Hepatocyte (in vitro differentiated cells): ENCODE data around the gene COL17A1. TPM values are rescaled to one million over a fixed set of nuclear protein-coding genes. Genes with fewer than 3 reads are reported as not detected.

Source experiments
- DNase-seq: peaks from one replicate; pipeline ENCODE4 v3.0.0-alpha.2; 2016; ENCODE audit warnings: low spot score
- H2AFZ ChIP-seq: fragments of 200-600 bp; sonication (generic); 2 replicates; pipeline ENCODE4 v1.6.0; 2016; ENCODE audit warnings: antibody characterized with exemption, mild to moderate bottlenecking
- H3K27ac ChIP-seq: fragments of 200-600 bp; sonication (generic); 2 replicates; pipeline ENCODE4 v1.5.1; 2016; ENCODE audit warnings: mild to moderate bottlenecking
- H3K27me3 ChIP-seq: fragments of 200-600 bp; sonication (generic); 2 replicates; pipeline ENCODE4 v1.6.1; 2016
- H3K36me3 ChIP-seq: fragments of 200-600 bp; sonication (generic); replicated peaks from 2 replicates; pipeline ENCODE4 v1.5.1; 2016; ENCODE audit warnings: low read depth; ENCODE audit not compliant: insufficient read depth
- H3K4me1 ChIP-seq: fragments of 200-600 bp; sonication (generic); 2 replicates; pipeline ENCODE4 v1.5.1; 2016; ENCODE audit warnings: mild to moderate bottlenecking, moderate library complexity; ENCODE audit not compliant: insufficient read depth
- H3K4me2 ChIP-seq: fragments of 200-600 bp; sonication (generic); 2 replicates; pipeline ENCODE4 v1.6.0; 2016
- H3K4me3 ChIP-seq: fragments of 200-600 bp; sonication (generic); 2 replicates; pipeline ENCODE4 v1.5.1; 2016; ENCODE audit warnings: mild to moderate bottlenecking
- H3K79me2 ChIP-seq: fragments of 200-600 bp; sonication (generic); 2 replicates; pipeline ENCODE4 v1.6.0; 2017; ENCODE audit warnings: mild to moderate bottlenecking
- H3K9me2 ChIP-seq: fragments of 200-600 bp; sonication (generic); replicated peaks from 2 replicates; pipeline ENCODE4 v1.6.0; 2017; ENCODE audit warnings: mild to moderate bottlenecking; ENCODE audit not compliant: insufficient read depth
- H3K9me3 ChIP-seq: fragments of 200-600 bp; sonication (generic); 2 replicates; pipeline ENCODE4 v1.5.1; 2016; ENCODE audit warnings: low read depth, mild to moderate bottlenecking
- H4K20me1 ChIP-seq: fragments of 200-600 bp; sonication (generic); 2 replicates; pipeline ENCODE4 v1.6.0; 2016; ENCODE audit warnings: mild to moderate bottlenecking; ENCODE audit not compliant: insufficient read depth, poor library complexity, severe bottlenecking
- CTCF ChIP-seq: fragments of 200-600 bp; sonication (generic); IDR thresholded peaks from 2 replicates; pipeline ENCODE4 v1.5.1; 2016; ENCODE audit warnings: antibody characterized with exemption, mild to moderate bottlenecking; ENCODE audit not compliant: poor library complexity
- EZH2 ChIP-seq: fragments of 200-600 bp; sonication (generic); IDR thresholded peaks from 2 replicates; pipeline ENCODE4 v1.6.1; 2016; ENCODE audit warnings: antibody characterized with exemption, mild to moderate bottlenecking, borderline replicate concordance
- EZH2phosphoT487 ChIP-seq: fragments of 200-600 bp; sonication (generic); IDR thresholded peaks from one replicate; pipeline ENCODE4 v1.6.1; 2018; ENCODE audit warnings: antibody characterized with exemption, mild to moderate bottlenecking, low read depth, moderate library complexity; ENCODE audit not compliant: unreplicated experiment, severe bottlenecking
- WGBS: methylation state at CpG from one replicate; pipeline ENCODE4 v1.1.6; 2016; ENCODE audit warnings: low lambda C conversion rate; ENCODE audit errors: missing lambda C conversion rate; 5-methylcytosine and 5-hydroxymethylcytosine counted together
- polyA plus RNA-seq: library from polyadenylated mRNA; unstranded; fragments of >200 nt; fragmentation: Nextera tagmentation; extraction: Ambion mirVana; gene quantifications from 2 replicates; pipeline ENCODE4 v1.2.1, GENCODE V29; 2016
- total RNA-seq: library from RNA; depleted of rRNA; stranded (reverse); fragments of >200 nt; gene quantifications from 2 replicates; pipeline ENCODE4 v1.2.3, GENCODE V29; 2014

Gene COL17A1
- total and polyA plus RNA-seq, 2 experiments from 2014 or later = 3.3 to 7.5 TPM

GRCh38 chr10:104099269-104099668 is 13.6 kb upstream of the COL17A1 start:
- no peak overlapping the region for H2AFZ ChIP-seq
- H3K9me3 ChIP-seq = no peaks in the 10 kb centered on the region
- H3K4me2 ChIP-seq = no peak overlapping the region
- H4K20me1 ChIP-seq = no peaks in the 10 kb centered on the region
- no peak for DNase-seq
- no peak overlapping the region for H3K4me3 ChIP-seq
- H3K36me3 ChIP-seq = no peaks in the 10 kb centered on the region
- 83% methylated on average over 3 of the region's 3 CpGs for WGBS
- no peaks in the 10 kb centered on the region for H3K4me1 ChIP-seq
- no peaks in the 10 kb centered on the region for H3K9me2 ChIP-seq
- H3K79me2 ChIP-seq = no peaks in the 10 kb centered on the region
- TF ChIP-seq EZH2phosphoT487 (no peak), EZH2 (no peak), CTCF (no peak)
- no peak overlapping the region for H3K27ac ChIP-seq
- no peaks in the 10 kb centered on the region for H3K27me3 ChIP-seq

- Histone ChIP-seq H3K9me2 (no peaks in the 10 kb centered on the region), H3K79me2 (no peaks in the 10 kb centered on the region), H3K4me1 (no peaks in the 10 kb centered on the region), H3K4me2 (no peak overlapping the region), H3K36me3 (no peaks in the 10 kb centered on the region), H3K9me3 (no peaks in the 10 kb centered on the region), H4K20me1 (no peaks in the 10 kb centered on the region), H3K27me3 (no peaks in the 10 kb centered on the region), H2AFZ (no peak overlapping the region), H3K27ac (no peak overlapping the region), H3K4me3 (no peak overlapping the region)
- no peak for TF ChIP-seq EZH2phosphoT487
- no peak for TF ChIP-seq CTCF
- no peak for TF ChIP-seq EZH2
- no peak for DNase-seq
- 96% methylated on average over 4 of the region's 4 CpGs for WGBS
These were observed 12.8 kb upstream of the COL17A1 start for GRCh38 chr10:104098358-104098925.

GRCh38 chr10:104096692-104097091 is 11.0 kb upstream of the COL17A1 start:
- Histone ChIP-seq H4K20me1 (no peaks in the 10 kb centered on the region), H3K9me2 (no peaks in the 10 kb centered on the region), H3K36me3 (no peaks in the 10 kb centered on the region), H3K4me1 (no peaks in the 10 kb centered on the region), H3K9me3 (no peaks in the 10 kb centered on the region), H3K4me2 (no peak overlapping the region), H3K27me3 (no peaks in the 10 kb centered on the region), H3K4me3 (no peak overlapping the region), H2AFZ (no peak overlapping the region), H3K79me2 (no peaks in the 10 kb centered on the region), H3K27ac (no peak overlapping the region)
- no peak for TF ChIP-seq CTCF
- TF ChIP-seq EZH2phosphoT487 = no peak
- no peak for TF ChIP-seq EZH2
- 95% methylated on average over 2 of the region's 2 CpGs for WGBS
- DNase-seq = no peak

- Histone ChIP-seq H3K4me2 (no peak overlapping the region), H3K9me3 (no peaks in the 10 kb centered on the region), H3K9me2 (no peaks in the 10 kb centered on the region), H3K27ac (no peak overlapping the region), H4K20me1 (no peaks in the 10 kb centered on the region), H3K79me2 (no peaks in the 10 kb centered on the region), H2AFZ (no peak overlapping the region), H3K4me1 (no peaks in the 10 kb centered on the region), H3K36me3 (no peaks in the 10 kb centered on the region), H3K27me3 (no peaks in the 10 kb centered on the region), H3K4me3 (no peak overlapping the region)
- TF ChIP-seq CTCF = no peak
- TF ChIP-seq EZH2phosphoT487 = no peak
- no peak for TF ChIP-seq EZH2
- no peak for DNase-seq
These were observed 7.1 kb upstream of the COL17A1 start for GRCh38 chr10:104092749-104093148.
